PC-3 (cell line): Measurements from ENCODE around the gene ACOT8. TPM values are rescaled to one million over a fixed set of nuclear protein-coding genes. Genes with fewer than 3 reads are reported as not detected.

Experiments
- ATAC-seq: fragments of 200-7000 bp; cut with Tn5 transposase; 2 replicates; pipeline ENCODE4 v1.9.1; 2020; ENCODE audit warnings: mild to moderate bottlenecking, moderate library complexity
- BruUV-seq: library from RNA; stranded (reverse); fragments of 400-500 nt; replicated peaks from 2 replicates; lab custom pipeline; 2021; lab: Mats Ljungman, UMichigan
- CTCF ChIA-PET: fragments of 300-600 bp; sonication (Branson Sonifier 250); formaldehyde crosslinking; loops from one replicate; lab custom pipeline; 2022; ENCODE audit warnings: antibody characterized with exemption; lab: Charles Lee
- POLR2A ChIA-PET: fragments of 300-600 bp; sonication (Branson Sonifier 250); formaldehyde crosslinking; loops from one replicate; lab custom pipeline; 2022; ENCODE audit warnings: antibody characterized with exemption; ENCODE audit not compliant: unreplicated experiment; lab: Charles Lee
- DNase-seq: peaks from one replicate; pipeline ENCODE4 v3.0.0-alpha.2; 2015
- H2AFZ ChIP-seq: fragments of 300-600 bp; sonication (generic); 2 replicates; pipeline ENCODE4 v1.6.0; 2016; ENCODE audit warnings: antibody characterized with exemption, low read length
- H3F3A ChIP-seq: fragments of 300-600 bp; sonication (generic); one replicate; pipeline ENCODE4 v1.6.0; 2017; ENCODE audit warnings: antibody characterized with exemption, low read length, control low read depth, mild to moderate bottlenecking; ENCODE audit not compliant: unreplicated experiment
- H3K27ac ChIP-seq: fragments of 300-600 bp; sonication (generic); 2 replicates; pipeline ENCODE4 v1.5.1; 2016; ENCODE audit warnings: mild to moderate bottlenecking, low read length
- H3K27me3 ChIP-seq: fragments of 300-600 bp; sonication (generic); 2 replicates; pipeline ENCODE4 v1.6.1; 2016; ENCODE audit warnings: low read length, mixed read lengths
- H3K36me3 ChIP-seq: fragments of 300-600 bp; sonication (generic); 2 replicates; pipeline ENCODE4 v1.6.1; 2016; ENCODE audit warnings: low read depth, mixed run types, low read length, mixed read lengths
- H3K4me1 ChIP-seq: fragments of 300-600 bp; sonication (generic); 2 replicates; pipeline ENCODE4 v1.5.1; 2016; ENCODE audit warnings: low read length; ENCODE audit not compliant: insufficient read depth
- H3K4me2 ChIP-seq: fragments of 300-600 bp; sonication (generic); 2 replicates; pipeline ENCODE4 v1.6.0; 2016; ENCODE audit warnings: low read length
- H3K4me3 ChIP-seq: fragments of 300-600 bp; sonication (generic); 2 replicates; pipeline ENCODE4 v1.5.1; 2016; ENCODE audit warnings: mild to moderate bottlenecking, low read length, mixed read lengths
- H3K79me2 ChIP-seq: fragments of 300-600 bp; sonication (generic); 2 replicates; pipeline ENCODE4 v1.6.1; 2017; ENCODE audit warnings: low read length, mixed read lengths
- H3K9ac ChIP-seq: fragments of 300-600 bp; sonication (generic); 2 replicates; pipeline ENCODE4 v1.6.0; 2016; ENCODE audit warnings: mild to moderate bottlenecking, low read length
- H3K9me2 ChIP-seq: fragments of 300-600 bp; sonication (generic); replicated peaks from 2 replicates; pipeline ENCODE4 v1.6.1; 2016; ENCODE audit warnings: mixed run types, low read length, mixed read lengths
- H3K9me3 ChIP-seq: fragments of 300-600 bp; sonication (generic); 2 replicates; pipeline ENCODE4 v1.6.1; 2016; ENCODE audit warnings: low read length, mixed read lengths
- H4K20me1 ChIP-seq: fragments of 300-600 bp; sonication (generic); 2 replicates; pipeline ENCODE4 v1.6.1; 2016; ENCODE audit warnings: low read length, mixed read lengths
- CTCF ChIP-seq: fragments of 300-600 bp; sonication (generic); conservative IDR thresholded peaks from 2 replicates; pipeline ENCODE4 v1.5.1; 2017; ENCODE audit warnings: antibody characterized with exemption, low read depth, mild to moderate bottlenecking, low read length
- EZH2 ChIP-seq: fragments of 300-600 bp; sonication (generic); IDR thresholded peaks from one replicate; pipeline ENCODE4 v1.6.1; 2017; ENCODE audit warnings: antibody characterized with exemption, mild to moderate bottlenecking, low read length; ENCODE audit not compliant: unreplicated experiment
- EZH2phosphoT487 ChIP-seq: fragments of 300-600 bp; sonication (generic); IDR thresholded peaks from 2 replicates; pipeline ENCODE4 v1.6.1; 2018; ENCODE audit warnings: mild to moderate bottlenecking, antibody characterized with exemption, low read length, borderline replicate concordance
- intact Hi-C: fragments of 100-400 bp; cut with micrococcal nuclease; formaldehyde crosslinking; loops from 2 replicates; pipeline ENCODE4 v1.9.0; 2023
- total RNA-seq: library from RNA; depleted of rRNA; stranded (reverse); fragments of >200 nt; gene quantifications from 2 replicates; pipeline ENCODE4 v1.2.3, GENCODE V29; 2014

The ACOT8 gene
- total RNA-seq, 1 experiment from 2014 or later: 58.8 TPM

- H3K4me2 ChIP-seq: no peak overlapping the region
- peak overlapping the region; percentile 11; the same call in 1 of the 2 replicates for H3K9ac ChIP-seq
- TF ChIP-seq EZH2phosphoT487 (no peak), CTCF (no peak), EZH2 (no peak)
- H3K36me3 ChIP-seq: no peaks in the 10 kb centered on the region
- H3K27me3 ChIP-seq: no peaks in the 10 kb centered on the region
- peak overlapping the region; percentile 65 for H3K27ac ChIP-seq
- H3K79me2 ChIP-seq: peaks cover 19% of the 10 kb centered on the region
- CTCF ChIA-PET: no interaction called here
- ATAC-seq (no peak), DNase-seq (peak; percentile 51)
- H2AFZ ChIP-seq: no peak overlapping the region
- no peaks in the 10 kb centered on the region for H3K9me3 ChIP-seq
- peaks cover 29% of the 10 kb centered on the region for H3K4me1 ChIP-seq
- POLR2A ChIA-PET: no interaction called here
- H3F3A ChIP-seq: no peaks in the 10 kb centered on the region
- no peak overlapping the region for H3K4me3 ChIP-seq
- intact Hi-C loops: no loop called here
- H4K20me1 ChIP-seq: no peaks in the 10 kb centered on the region
- H3K9me2 ChIP-seq: no peaks in the 10 kb centered on the region
- no TSS peak for BruUV-seq
Observed at GRCh38 chr20:45860560-45861220, 3.5 kb upstream of the ACOT8 start.

- ChIA-PET CTCF (no interaction called here), POLR2A (no interaction called here)
- Histone ChIP-seq H3K4me3 (no peak overlapping the region), H3K36me3 (no peaks in the 10 kb centered on the region), H3F3A (no peaks in the 10 kb centered on the region), H3K79me2 (peaks cover 24% of the 10 kb centered on the region), H3K4me2 (no peak overlapping the region), H3K9me3 (no peaks in the 10 kb centered on the region), H3K27me3 (no peaks in the 10 kb centered on the region), H4K20me1 (no peaks in the 10 kb centered on the region), H3K9me2 (no peaks in the 10 kb centered on the region), H3K4me1 (peaks cover 30% of the 10 kb centered on the region), H3K27ac (peak overlapping the region; percentile 65), H3K9ac (no peak overlapping the region), H2AFZ (no peak overlapping the region)
- BruUV-seq: no TSS peak
- DNase-seq: no peak
- ATAC-seq: no peak
- intact Hi-C loops: no loop called here
- TF ChIP-seq EZH2phosphoT487: no peak
Observed at GRCh38 chr20:45859916-45860315, 2.7 kb upstream of the ACOT8 start.

- intact Hi-C loops: loop anchor here (1.0 to 2.0 kb wide), 2 partner anchors 23 to 46 kb away; partner anchors contain the start of genes UBE2C and ZSWIM1
- CTCF ChIA-PET: no interaction called here
Observed at GRCh38 chr20:45857882-45858216, 657 bp upstream of the ACOT8 start.

More at GRCh38 chr20:45857882-45858216, 657 bp upstream of the ACOT8 start:
- H2AFZ ChIP-seq: peak overlapping the region; percentile 72
- no peaks in the 10 kb centered on the region for H4K20me1 ChIP-seq
- H3K9me2 ChIP-seq: no peaks in the 10 kb centered on the region
- 0 out of 2 replicates have a peak, but pooled peaks cover 8% of the 10 kb centered on the region for H3K36me3 ChIP-seq
- no peak overlapping the region for H3K27ac ChIP-seq
- POLR2A ChIA-PET: interaction anchor here (0.5 kb wide), 1 partner anchor 77 kb away, joined by 4 read pairs; no protein-coding TSS in a partner anchor
- peak overlapping the region; percentile 88 for H3K4me2 ChIP-seq
- H3K9me3 ChIP-seq: no peaks in the 10 kb centered on the region
- H3K9ac ChIP-seq: peak overlapping the region; percentile 45
- peaks cover 25% of the 10 kb centered on the region for H3K79me2 ChIP-seq
- peak overlapping the region; percentile 87 for H3K4me3 ChIP-seq
- no peak for TF ChIP-seq EZH2phosphoT487
- TF ChIP-seq CTCF: no peak
- no peak for TF ChIP-seq EZH2
- DNase-seq: no peak
- H3K4me1 ChIP-seq: peaks cover 30% of the 10 kb centered on the region
- no peaks in the 10 kb centered on the region for H3F3A ChIP-seq
- no peak for ATAC-seq
- BruUV-seq: no TSS peak
- no peaks in the 10 kb centered on the region for H3K27me3 ChIP-seq
